K562 (cell line): Measurements from ENCODE around the gene MRPL37.

ENCODE experiments used
- ETV6 ChIP-seq, 3 experiments: fragments of 150-350 bp in 1 of 3; sonication (generic) in 1 of 3; formaldehyde crosslinking in 1 of 3; IDR thresholded peaks; 2 replicates each; pipeline versions ENCODE4 v1.6.1 to v1.8.0; 2014 to 2022; ENCODE audit warnings: borderline replicate concordance in 2 of 3, low read depth in 2 of 3, antibody characterized with exemption in 1 of 3, low read length in 1 of 3, mild to moderate bottlenecking in 1 of 3, missing genetic modification reagents in 1 of 3
- MYNN ChIP-seq, 2 experiments: sonication (generic); formaldehyde crosslinking in 1 of 2; IDR thresholded peaks; 2 replicates each; pipeline versions ENCODE4 v1.5.0 to v1.6.1; 2016 to 2020; ENCODE audit warnings: antibody characterized with exemption in 1 of 2, missing genetic modification reagents in 1 of 2
- POLR2A ChIP-seq: fragments of 450-650 bp; conservative IDR thresholded peaks from 2 replicates; pipeline ENCODE4 v1.6.1; 2016
- SP2 ChIP-seq: IDR thresholded peaks from 2 replicates; pipeline ENCODE4 v1.6.1; 2011; ENCODE audit warnings: mild to moderate bottlenecking, low read depth, low read length, moderate library complexity; ENCODE audit not compliant: poor library complexity, severe bottlenecking; ENCODE audit errors: extremely low read depth
- SRSF9 ChIP-seq: fragments of 200-400 bp; formaldehyde crosslinking; IDR thresholded peaks from 2 replicates; pipeline ENCODE4 v1.6.1; 2017; ENCODE audit warnings: low read depth, low read length, borderline replicate concordance
- ZNF133 ChIP-seq: fragments of 250-450 bp; sonication (Bioruptor Pico); IDR thresholded peaks from 2 replicates; pipeline ENCODE4 v1.4.0; 2020; ENCODE audit warnings: mild to moderate bottlenecking
- TF ChIP-seq, protein P1 (sequence below): sonication (generic); formaldehyde crosslinking; IDR thresholded peaks from 2 replicates; pipeline ENCODE4 v1.5.0; 2020; ENCODE audit warnings: missing genetic modification reagents

DNA sequence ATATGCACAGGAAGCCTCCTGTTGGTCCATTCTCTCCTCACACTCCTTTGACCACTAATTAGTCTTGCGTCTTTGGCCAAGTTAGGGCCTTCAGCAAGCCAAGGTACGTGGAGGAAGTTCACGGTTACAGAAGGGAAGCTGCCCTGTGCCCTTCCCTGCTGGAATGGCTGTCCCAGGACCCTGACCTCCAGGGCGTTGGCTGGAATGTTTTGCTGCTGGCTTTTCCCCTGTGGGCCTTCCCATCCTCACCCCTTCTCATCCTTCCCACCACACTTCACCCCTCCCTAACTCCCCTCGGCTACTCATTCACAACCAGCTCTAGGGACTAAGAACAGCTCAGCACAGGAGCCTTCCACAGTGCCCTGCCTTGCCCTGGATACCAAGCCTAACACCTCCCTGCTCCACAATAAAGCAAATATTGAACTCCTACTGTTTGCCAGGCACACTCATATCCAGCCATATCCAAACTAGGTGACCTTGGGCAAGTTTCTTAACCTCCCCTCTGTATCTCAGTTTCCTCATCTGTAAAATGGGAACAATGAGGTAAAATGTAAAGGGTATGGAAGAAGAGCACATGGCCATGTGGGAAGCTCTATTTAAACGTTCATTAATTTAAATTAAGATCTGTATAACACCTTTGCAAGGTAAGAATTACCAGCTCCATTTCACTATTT lies 38.3 kb upstream of the MRPL37 start:
- no peak for TF ChIP-seq SRSF9
- no peak for TF ChIP-seq SP2
- no peak for TF ChIP-seq ZNF133 (CRISPR knock-in tag)
- TF ChIP-seq, protein P1, sequence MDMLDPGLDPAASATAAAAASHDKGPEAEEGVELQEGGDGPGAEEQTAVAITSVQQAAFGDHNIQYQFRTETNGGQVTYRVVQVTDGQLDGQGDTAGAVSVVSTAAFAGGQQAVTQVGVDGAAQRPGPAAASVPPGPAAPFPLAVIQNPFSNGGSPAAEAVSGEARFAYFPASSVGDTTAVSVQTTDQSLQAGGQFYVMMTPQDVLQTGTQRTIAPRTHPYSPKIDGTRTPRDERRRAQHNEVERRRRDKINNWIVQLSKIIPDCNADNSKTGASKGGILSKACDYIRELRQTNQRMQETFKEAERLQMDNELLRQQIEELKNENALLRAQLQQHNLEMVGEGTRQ (CRISPR knock-in tag) = no peak
- no peak for TF ChIP-seq POLR2A
- no peak for TF ChIP-seq MYNN (IDR thresholded peaks at IDR 0.05)
- no peak for TF ChIP-seq MYNN (CRISPR knock-in tag; IDR thresholded peaks at IDR 0.05)
- no peak for TF ChIP-seq ETV6 (IDR thresholded peaks at IDR 0.05; ENCODE audit: borderline replicate concordance in 1 of 2, low read depth in 2 of 2, low read length in 1 of 2)
- no peak for TF ChIP-seq ETV6 (CRISPR knock-in tag; IDR thresholded peaks at IDR 0.05; ENCODE audit: borderline replicate concordance)
